Stomach (tissue), 9 donors: Measurements from ENCODE around the gene OMD. TPM values are rescaled to one million over a fixed set of nuclear protein-coding genes. Genes with fewer than 3 reads are reported as not detected.

Experiments
- DNase-seq, 2 donors: peaks; one replicate each; pipeline versions ENCODE4 v3.0.0 to v3.0.0-alpha.2; 2013 to 2019
- H3K27ac ChIP-seq, 5 donors: fragments of 200-600 bp in 4 of 5; sonication (generic) in 4 of 5; one replicate each; pipeline ENCODE4 v1.5.1; 2013 to 2019; ENCODE audit warnings: mild to moderate bottlenecking in 1 of 5, moderate library complexity in 1 of 5
- H3K27me3 ChIP-seq, 3 donors: fragments of 200-600 bp; sonication (generic); one replicate each; pipeline ENCODE4 v1.5.1; 2017 to 2019; ENCODE audit warnings: mixed run types in 1 of 3
- H3K36me3 ChIP-seq, 4 donors: fragments of 200-600 bp; sonication (generic); 1 replicate in 3 of 4; 2 replicates in 1 of 4; pipeline ENCODE4 v1.5.1; 2016 to 2019
- H3K4me1 ChIP-seq, 4 donors: fragments of 200-600 bp; sonication (generic); one replicate each; pipeline ENCODE4 v1.5.1; 2016 to 2019
- H3K4me3 ChIP-seq, 4 donors: fragments of 200-600 bp; sonication (generic) in 3 of 4; one replicate each; pipeline ENCODE4 v1.5.1; 2016 to 2019; ENCODE audit warnings: mild to moderate bottlenecking in 1 of 4
- H3K9me3 ChIP-seq, 4 donors: fragments of 200-600 bp; sonication (generic); one replicate each; pipeline ENCODE4 v1.5.1; 2016 to 2019
- CTCF ChIP-seq, 7 experiments: fragments of 450-650 bp in 4 of 7; fragments of 200-600 bp in 3 of 7; sonication (generic) in 3 of 7; IDR thresholded peaks; one replicate each; pipeline ENCODE4 v1.5.1; 2016 to 2019; ENCODE audit warnings: antibody characterized with exemption in 7 of 7, control low read depth in 2 of 7, mild to moderate bottlenecking in 1 of 7
- EP300 ChIP-seq: sonication (generic); formaldehyde crosslinking; IDR thresholded peaks from one replicate; pipeline ENCODE4 v1.6.1; 2017; ENCODE audit warnings: antibody characterized with exemption
- POLR2A ChIP-seq, 4 donors: fragments of 450-650 bp; IDR thresholded peaks; one replicate each; pipeline ENCODE4 v1.6.1; 2016; ENCODE audit warnings: antibody characterized with exemption in 4 of 4, control low read depth in 2 of 4, mild to moderate bottlenecking in 1 of 4, moderate library complexity in 1 of 4
- POLR2AphosphoS5 ChIP-seq, 3 donors: sonication (generic); formaldehyde crosslinking; IDR thresholded peaks; one replicate each; pipeline ENCODE4 v1.6.1; 2016; ENCODE audit warnings: antibody characterized with exemption in 3 of 3
- WGBS, 5 donors: extraction: QIAGEN DNeasy Blood & Tissue Kit in 3 of 5; methylation state at CpG; one replicate each; pipeline versions ENCODE4 v1.1.5 to v1.1.7; 2013 to 2018; 5-methylcytosine and 5-hydroxymethylcytosine counted together
- intact Hi-C: fragments of 100-400 bp; cut with DNase I; formaldehyde crosslinking; loops from one replicate; pipeline ENCODE4 v1.15.1; 2023; ENCODE audit warnings: low total_unique reads
- polyA plus RNA-seq, 3 donors: library from polyadenylated mRNA; stranded (reverse); fragments of 200-250 nt; gene quantifications; one replicate each; pipeline ENCODE4 v1.2.3, GENCODE V29; 2013
- total RNA-seq, 5 donors: library from RNA; depleted of rRNA; stranded (reverse); fragments of >200 nt; gene quantifications; one replicate each; pipeline versions ENCODE4 v1.1.0 to v1.2.3, GENCODE V29; 2014 to 2016
- donor health status: healthy with polysubstance abuse.
- donor health status: Bipolar disorder and iron deficiency.
- donor health status: healthy.

The OMD gene
- total and polyA plus RNA-seq, 8 donors, result 0.56 to 18.9 (median 2.9) TPM

DNA sequence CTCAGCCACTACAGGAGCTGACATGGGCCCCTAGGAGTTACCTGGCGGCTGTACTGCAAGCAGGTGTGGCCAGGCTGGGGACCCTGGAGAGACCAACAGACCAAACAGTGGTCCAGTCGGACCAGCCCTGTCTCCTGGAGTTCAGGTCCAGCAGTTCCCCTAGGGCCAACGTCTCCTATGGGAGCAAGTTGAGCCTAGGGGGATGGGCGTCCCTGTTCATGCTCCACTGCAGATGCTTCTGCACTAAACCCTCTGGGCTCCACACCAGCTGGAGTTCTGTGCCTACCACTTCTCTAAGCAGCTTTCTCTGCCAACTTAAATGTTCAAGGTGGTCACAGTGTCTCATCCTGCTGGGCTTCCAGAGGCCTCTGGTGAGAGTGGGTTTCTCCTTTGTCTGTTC lies 20.6 kb upstream of the OMD start:
- intact Hi-C loops, result no loop called here
- Histone ChIP-seq H3K9me3 (no peaks in the 10 kb centered on the region), H3K36me3 (no peaks in the 10 kb centered on the region), H3K4me3 (no peak overlapping the region), H3K27me3 (no peaks in the 10 kb centered on the region), H3K27ac (no peak overlapping the region), H3K4me1 (no peaks in the 10 kb centered on the region)
- no peak for DNase-seq
- WGBS, 5 donors, result 76 to 96% (median 86%) methylated on average over 3 to 4 of the region's 4 CpGs
- no peak for TF ChIP-seq POLR2AphosphoS5 (IDR thresholded peaks at IDR 0.05)
- TF ChIP-seq CTCF (IDR thresholded peaks at IDR 0.05), result no peak
- TF ChIP-seq EP300, result no peak

- Histone ChIP-seq H3K27me3 (no peaks in the 10 kb centered on the region), H3K36me3 (no peaks in the 10 kb centered on the region), H3K4me1 (peaks cover 0 to 5% (median 0%) of the 10 kb centered on the region in 4 donors), H3K9me3 (no peaks in the 10 kb centered on the region), H3K27ac (no peak overlapping the region), H3K4me3 (no peak overlapping the region)
- intact Hi-C loops, result no loop called here
- TF ChIP-seq POLR2AphosphoS5 (IDR thresholded peaks at IDR 0.05), result no peak
- no peak for TF ChIP-seq EP300
- no peak for TF ChIP-seq POLR2A (IDR thresholded peaks at IDR 0.05)
- no peak for TF ChIP-seq CTCF (IDR thresholded peaks at IDR 0.05)
- 80 to 91% (median 85%) methylated on average over 6 of the region's 6 CpGs for WGBS, 5 donors
- no peak for DNase-seq
Observed at GRCh38 chr9:92440751-92441046, 16.4 kb upstream of the OMD start.

DNA sequence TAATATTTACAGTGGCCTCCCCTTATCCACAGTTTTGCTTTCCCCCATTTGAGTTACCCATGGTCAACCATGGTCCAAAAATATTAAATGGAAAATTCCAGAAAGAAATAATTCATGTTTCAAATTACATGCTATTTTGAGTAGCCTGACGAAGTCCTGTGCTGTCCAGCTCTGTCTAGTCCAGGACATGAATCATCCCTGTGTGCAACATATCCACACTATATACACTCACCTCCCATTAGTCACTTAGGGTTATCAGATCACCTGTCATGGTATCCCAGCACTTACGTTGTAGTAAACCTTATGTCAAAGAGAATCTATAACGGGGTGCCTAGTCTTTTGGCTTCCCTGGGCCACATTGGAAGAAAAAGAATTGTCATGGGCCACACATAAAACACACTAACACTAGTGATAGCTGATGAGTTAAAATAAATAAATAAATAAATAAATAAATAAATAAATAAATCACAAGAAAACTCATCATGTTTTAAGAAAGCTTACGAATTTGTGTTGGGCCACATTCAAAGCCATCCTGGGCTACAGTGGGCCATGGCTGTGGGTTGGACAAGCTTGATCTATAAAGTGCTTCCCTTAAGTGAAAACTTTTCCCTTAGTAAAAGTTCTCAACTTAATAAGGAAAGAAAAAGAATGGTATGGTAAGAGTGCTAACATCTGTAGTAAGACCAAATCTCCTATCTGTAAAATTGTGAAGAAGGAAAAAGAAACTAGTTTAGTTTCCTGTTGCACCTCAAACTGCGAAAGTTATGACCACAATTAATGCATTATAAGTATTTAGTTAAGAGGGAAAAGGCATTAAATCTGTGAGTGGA lies 15.9 kb upstream of the OMD start:
- H3K27ac ChIP-seq, result no peak overlapping the region

DNA sequence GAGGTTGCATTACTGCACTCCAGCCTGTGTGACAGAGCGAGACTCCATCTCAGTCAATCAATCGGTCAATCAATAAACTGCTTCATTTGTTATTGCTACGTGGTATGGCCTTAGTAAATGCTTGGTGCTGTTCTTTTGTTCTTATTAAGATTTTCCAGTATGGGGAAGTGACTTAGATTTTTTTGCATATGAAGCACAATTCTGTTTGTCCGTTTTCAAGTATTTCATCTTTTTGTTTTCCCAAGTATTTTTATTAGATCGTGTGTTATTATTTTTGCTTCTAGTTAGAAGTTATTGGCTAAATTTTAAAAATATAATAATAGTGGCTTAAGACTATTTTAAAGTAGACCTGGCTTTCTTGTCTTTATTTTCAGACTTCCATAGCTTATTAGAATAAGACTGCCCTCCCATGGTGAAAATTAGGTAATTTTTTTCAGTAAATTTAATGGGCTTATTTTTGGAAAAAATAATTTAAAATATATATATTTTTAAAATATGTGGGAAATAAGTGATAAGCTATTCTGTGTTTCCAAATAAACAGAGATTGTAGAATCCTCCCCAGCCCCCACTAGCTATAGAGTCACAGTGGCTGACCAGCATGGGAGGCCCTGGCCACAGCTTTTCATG lies 14.7 kb upstream of the OMD start:
- TF ChIP-seq CTCF (IDR thresholded peaks at IDR 0.05) (peak in 2 of 7 experiments; percentile 24 to 32), POLR2A (IDR thresholded peaks at IDR 0.05) (no peak)
- no peaks in the 10 kb centered on the region for H3K36me3 ChIP-seq
- H3K27me3 ChIP-seq, result no peaks in the 10 kb centered on the region
- no peak overlapping the region for H3K27ac ChIP-seq
- intact Hi-C loops, result no loop called here
- no peaks in the 10 kb centered on the region for H3K9me3 ChIP-seq
- H3K4me3 ChIP-seq, result no peak overlapping the region
- WGBS, 5 donors, result 82 to 87% (median 86%) methylated on average over 5 of the region's 5 CpGs
- peak in 1 of 2 donors; percentile 35 for DNase-seq
- H3K4me1 ChIP-seq, result peaks cover 0 to 5% (median 0%) of the 10 kb centered on the region in 4 donors

More for the DNA sequence above, 15.9 kb upstream of the OMD start:
- Histone ChIP-seq H3K9me3 (no peaks in the 10 kb centered on the region), H3K27me3 (no peaks in the 10 kb centered on the region), H3K36me3 (no peaks in the 10 kb centered on the region), H3K4me3 (no peak overlapping the region), H3K4me1 (peaks cover 0 to 5% (median 0%) of the 10 kb centered on the region in 4 donors)
- DNase-seq, result no peak
- intact Hi-C loops, result no loop called here
- WGBS, 5 donors, result 80 to 90% (median 85%) methylated on average over 5 of the region's 5 CpGs
- TF ChIP-seq POLR2A (IDR thresholded peaks at IDR 0.05), result no peak
- no peak for TF ChIP-seq POLR2AphosphoS5 (IDR thresholded peaks at IDR 0.05)
- TF ChIP-seq CTCF (IDR thresholded peaks at IDR 0.05), result no peak
- no peak for TF ChIP-seq EP300
